Measurements from ENCODE around the gene EMC7.
"Not testable (repeated sequence)": the region's sequence is repeated elsewhere in the genome, so short reads cannot be mapped to it uniquely, and the experiment has no call there.

EMC7 gene

DNA sequence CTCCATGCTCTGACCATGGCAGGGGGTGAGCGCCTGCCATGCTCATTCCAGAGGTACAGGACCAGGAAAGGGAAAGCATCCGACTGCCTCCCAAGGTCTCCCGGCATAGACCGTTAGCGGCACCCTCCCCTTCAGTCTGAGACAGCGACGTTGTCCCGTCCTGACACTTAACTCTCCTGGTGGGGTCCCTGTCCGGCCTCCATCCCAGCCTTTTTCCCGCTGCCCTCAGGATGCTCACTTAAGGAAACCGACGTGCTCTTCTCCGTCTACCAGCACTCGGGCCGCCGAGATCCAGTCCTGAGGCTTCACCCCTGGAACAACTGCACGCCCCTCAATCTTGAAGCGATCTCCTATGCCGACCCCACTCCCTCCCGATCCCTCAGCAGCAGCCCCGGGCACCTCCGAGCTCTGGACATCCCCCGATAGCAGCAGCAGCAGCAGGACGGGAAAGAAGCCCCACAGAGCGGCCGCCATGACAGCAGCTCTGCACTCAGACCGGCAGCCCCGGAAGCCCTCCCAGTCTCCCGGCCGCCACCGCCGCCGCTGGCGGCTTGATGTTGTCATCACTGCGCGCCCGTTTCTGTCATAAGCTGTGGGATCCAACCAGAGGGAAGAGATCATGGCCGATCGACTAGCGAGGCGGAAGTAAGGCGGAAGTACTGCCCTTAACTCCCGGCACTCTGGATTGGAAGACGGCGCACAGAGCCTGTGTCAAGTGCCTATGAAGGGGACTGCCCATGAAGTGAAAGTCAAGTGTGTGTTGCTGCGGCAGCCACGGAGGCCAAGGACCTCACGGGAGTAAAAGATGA is at the start of gene EMC7, which contains the start of gene PGBD4:
TSS of gene EMC7 (minus strand) at position 497 of the 809 bp plus-strand sequence. CDS start at position 474, 23 bp downstream.
TSS of gene PGBD4 (plus strand) at position 718 of the 809 bp plus-strand sequence. CDS start 449 bp downstream, outside the sequence.
- DNase-seq (ENCODE audit: low read depth): peak; percentile 100

DNA sequence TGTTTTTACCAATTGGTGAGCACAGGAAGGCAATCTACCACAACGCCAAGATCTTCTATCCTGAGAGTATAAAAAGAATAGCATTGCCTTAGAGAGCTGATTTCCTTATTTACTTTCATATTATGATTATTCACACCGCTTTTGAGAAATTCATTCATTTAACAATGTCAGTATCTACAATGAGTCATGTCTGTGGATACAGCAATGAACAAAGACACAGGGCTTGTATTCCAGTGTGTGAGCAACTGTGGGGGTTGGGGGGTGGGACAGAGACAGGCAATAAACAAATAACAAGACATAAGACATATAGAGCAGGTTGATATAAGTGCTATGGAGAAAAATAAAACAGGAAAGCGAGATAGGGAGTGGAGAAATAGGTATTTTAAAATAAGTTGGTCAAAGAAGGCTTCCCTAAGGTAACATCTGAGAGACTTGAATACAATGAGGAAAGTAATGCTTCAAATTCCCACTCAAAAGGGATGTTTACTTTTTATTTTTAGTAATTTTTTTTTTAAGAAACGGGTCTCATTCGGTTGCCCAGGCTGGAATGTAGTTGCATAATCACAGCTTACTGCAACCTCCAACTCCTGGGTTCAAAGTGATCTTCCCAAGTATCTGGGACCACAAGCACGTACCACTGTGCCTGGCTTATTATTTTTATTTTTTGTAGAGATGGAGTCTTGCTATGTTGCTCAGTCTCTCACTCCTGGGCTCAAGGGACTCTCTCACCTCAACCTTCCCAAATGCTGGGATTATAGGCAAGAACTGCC is 45.9 kb upstream of the EMC7 start:
- no peak for DNase-seq (ENCODE audit: low read depth)

DNA sequence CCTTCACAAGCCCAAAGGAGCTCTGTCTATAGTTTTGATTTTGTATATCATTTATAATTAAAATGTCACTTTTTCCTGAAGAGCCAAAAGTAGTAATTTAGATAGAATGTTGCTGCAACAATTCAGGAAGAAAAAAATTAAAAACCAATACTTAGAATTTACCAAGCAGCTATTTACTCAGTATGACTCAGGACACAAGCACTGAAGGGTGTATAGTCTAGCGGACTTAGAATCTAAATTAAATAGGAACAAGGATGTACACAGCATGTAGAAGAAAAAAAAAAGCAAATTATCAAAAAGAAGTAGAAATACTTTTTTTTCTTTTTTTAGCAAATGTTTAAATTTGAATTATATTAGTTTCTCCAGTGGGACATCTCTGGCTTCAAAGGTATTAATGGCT is 31.8 kb upstream of the EMC7 start:
- no peak for DNase-seq (ENCODE audit: low read depth)

DNA sequence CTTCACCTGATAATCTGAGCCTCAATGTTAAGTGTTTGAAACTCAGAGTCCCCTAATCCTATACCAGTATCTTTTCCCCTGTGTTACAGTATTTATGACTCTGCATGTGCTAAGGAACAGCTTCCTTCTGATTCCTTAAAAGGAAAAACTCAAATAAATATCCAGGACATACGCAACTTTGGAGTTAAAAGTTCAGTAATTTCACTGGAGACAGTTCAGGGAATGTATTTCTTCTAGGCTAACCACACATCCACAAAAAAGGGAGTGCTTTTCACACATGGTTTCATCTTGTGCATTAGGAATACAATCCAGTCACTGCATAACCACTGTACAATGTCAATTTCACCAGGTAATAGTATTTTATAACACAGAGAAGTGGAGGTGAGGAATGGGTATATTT is 31.2 kb upstream of the EMC7 start:
- DNase-seq (ENCODE audit: low read depth): no peak

GRCh38 chr15:34128898-34129297 is 27.2 kb upstream of the EMC7 start:
- DNase-seq (ENCODE audit: low read depth): no peak

- no peak for DNase-seq (ENCODE audit: low read depth)
Observed at GRCh38 chr15:34126522-34126921, 24.9 kb upstream of the EMC7 start.

- no peak for DNase-seq (ENCODE audit: low read depth)
Observed at GRCh38 chr15:34125945-34126344, 24.3 kb upstream of the EMC7 start.

DNA sequence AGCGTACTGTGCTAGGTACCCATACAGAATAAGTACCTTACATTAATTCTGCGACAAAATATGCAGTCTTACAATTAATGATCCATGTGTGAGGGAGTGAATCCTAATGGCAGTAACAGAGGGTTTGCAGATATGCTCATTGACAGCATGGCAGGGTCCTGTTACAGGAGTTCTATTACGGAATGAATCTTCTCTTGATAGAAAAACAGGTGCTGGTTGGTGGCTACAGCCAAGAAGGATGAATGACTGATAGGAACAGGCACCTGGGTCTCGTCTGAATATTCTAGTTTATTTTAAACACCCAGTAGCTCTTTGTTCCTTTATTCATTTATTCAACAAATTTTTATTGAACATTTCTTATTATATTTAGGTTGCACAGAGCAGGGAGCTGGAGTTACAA is 23.0 kb upstream of the EMC7 start:
- no peak for DNase-seq (ENCODE audit: low read depth)

- DNase-seq (ENCODE audit: low read depth): no peak
Observed at GRCh38 chr15:34122771-34123183, 21.1 kb upstream of the EMC7 start.

DNA sequence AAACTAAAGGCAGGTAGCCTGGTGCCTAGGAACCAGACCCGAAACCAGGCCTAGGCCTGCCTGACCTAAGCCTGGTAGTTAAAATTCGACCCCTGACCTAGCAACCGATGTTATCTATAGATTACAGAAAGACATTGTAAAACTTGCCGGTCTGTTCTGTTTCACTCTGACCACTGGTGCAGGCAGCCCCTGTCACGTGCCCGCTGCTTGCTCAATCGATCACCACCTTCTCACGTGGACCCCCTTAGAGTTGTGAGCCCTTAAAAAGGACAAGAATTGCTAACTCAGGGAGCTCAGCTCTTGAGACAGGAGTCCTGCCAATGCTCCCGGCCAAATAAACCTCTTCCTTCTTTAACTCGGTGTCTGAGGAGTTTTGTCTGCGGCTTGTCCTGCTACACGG is 20.1 kb upstream of the EMC7 start:
- DNase-seq (ENCODE audit: low read depth): not testable (repeated sequence)

- DNase-seq (ENCODE audit: low read depth): not testable (repeated sequence)
Observed at GRCh38 chr15:34120420-34120819, 18.8 kb upstream of the EMC7 start.

DNA sequence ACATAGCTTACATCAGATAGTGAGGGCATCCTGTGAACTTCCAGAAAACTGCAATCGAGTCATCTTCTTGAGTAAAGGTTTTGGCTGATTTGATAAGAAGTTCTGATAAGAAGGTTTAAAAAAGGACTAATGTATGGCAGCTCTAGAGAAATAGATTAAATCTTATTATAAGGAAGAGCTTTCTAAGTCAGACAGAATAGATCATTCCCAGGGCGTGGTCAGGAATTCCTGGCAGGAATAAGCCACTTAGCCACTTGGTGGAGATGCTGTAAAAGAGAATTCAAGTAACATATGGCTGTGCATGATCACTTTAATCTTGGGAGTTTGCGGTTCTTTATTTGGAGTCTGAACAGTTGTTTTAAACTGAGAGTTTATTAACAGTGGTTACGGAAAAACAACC is 17.6 kb upstream of the EMC7 start:
- no peak for DNase-seq (ENCODE audit: low read depth)

- no peak for DNase-seq (ENCODE audit: low read depth)
Observed at GRCh38 chr15:34116620-34117019, 15.0 kb upstream of the EMC7 start.

DNA sequence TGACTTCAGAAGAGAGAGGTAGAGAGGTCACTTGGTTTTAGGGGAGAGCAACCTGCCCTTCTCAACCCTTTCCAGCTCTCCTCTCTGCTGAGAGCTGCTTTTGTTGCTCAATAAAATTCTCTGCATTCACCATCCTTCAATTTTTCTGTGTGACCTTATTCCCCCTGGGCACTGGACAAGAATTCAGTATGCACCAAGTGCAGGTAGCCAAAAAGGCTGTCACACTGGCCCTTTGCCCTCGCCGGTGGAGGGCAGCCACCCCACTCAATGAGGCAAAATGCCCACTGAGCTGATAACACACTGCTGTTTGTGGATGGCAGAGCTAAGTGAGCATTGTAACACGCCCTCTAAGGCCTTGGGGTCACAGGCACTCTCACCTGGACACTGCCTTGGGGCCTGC is 13.1 kb upstream of the EMC7 start:
- DNase-seq (ENCODE audit: low read depth): no peak

- no peak for DNase-seq (ENCODE audit: low read depth)
Observed at GRCh38 chr15:34114215-34114614, 12.6 kb upstream of the EMC7 start.

GRCh38 chr15:34111488-34111887 is 9.8 kb upstream of the EMC7 start:
- no peak for DNase-seq (ENCODE audit: low read depth)

GRCh38 chr15:34109797-34110663 is 8.4 kb upstream of the EMC7 start:
- DNase-seq (ENCODE audit: low read depth): no peak

GRCh38 chr15:34107315-34107714 is 5.7 kb upstream of the EMC7 start:
- DNase-seq (ENCODE audit: low read depth): no peak

- no peak for DNase-seq (ENCODE audit: low read depth)
Observed at GRCh38 chr15:34106423-34106822, 4.8 kb upstream of the EMC7 start.

DNA sequence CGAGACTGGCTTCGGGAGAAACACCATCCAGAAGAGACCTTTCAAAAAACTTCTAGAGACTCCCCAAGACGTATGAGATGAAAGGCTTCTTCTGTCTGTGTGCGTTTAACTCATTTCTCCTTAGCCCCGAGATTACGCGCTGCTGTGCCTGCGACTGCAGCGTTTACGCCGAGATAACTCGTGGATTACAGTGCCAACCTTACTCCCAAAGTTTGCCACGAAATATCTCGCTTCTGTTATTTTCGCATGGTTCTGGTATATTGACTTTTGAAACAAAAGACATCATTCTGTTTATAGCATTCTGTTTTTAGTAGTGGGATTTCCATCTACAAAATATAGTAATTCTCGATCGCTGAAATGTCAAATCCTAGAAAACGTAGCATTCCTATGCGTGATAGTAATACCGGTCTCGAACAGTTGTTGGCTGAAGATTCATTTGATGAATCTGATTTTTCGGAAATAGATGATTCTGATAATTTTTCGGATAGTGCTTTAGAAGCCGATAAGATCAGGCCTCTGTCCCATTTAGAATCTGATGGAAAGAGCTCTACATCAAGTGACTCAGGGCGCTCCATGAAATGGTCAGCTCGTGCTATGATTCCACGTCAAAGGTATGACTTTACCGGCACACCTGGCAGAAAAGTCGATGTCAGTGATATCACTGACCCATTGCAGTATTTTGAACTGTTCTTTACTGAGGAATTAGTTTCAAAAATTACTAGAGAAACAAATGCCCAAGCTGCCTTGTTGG is 688 bp upstream of the EMC7 start:
- DNase-seq (ENCODE audit: low read depth): no peak

GRCh38 chr15:34099914-34100313 is 1.7 kb downstream of the EMC7 start:
- DNase-seq (ENCODE audit: low read depth): no peak

- no peak for DNase-seq (ENCODE audit: low read depth)
Observed at GRCh38 chr15:34085746-34086145, 15.9 kb downstream of the EMC7 start.

All from stimulated activated CD8-positive, alpha-beta memory T cell treated with anti-CD3 and anti-CD28 coated beads, Interleukin-15, amount 100 ng/mL, for 24 hours (primary cell).